K562 (cell line): ENCODE results near the gene C1QTNF12. TPM values are rescaled to one million over a fixed set of nuclear protein-coding genes. Genes with fewer than 3 reads are reported as not detected.

Source experiments
- ATAC-seq: fragments of 200-7000 bp; cut with Tn5 transposase; 3 replicates; pipeline ENCODE4 v1.9.1; 2020; ENCODE audit warnings: moderate library complexity
- BruUV-seq: library from RNA; stranded (reverse); fragments of 400-500 nt; replicated peaks from 2 replicates; lab custom pipeline; 2021; lab: Mats Ljungman, UMichigan
- CTCF ChIA-PET: fragments of 300-600 bp; formaldehyde crosslinking; extraction: SDS; loops from one replicate; lab custom pipeline; 2021; ENCODE audit warnings: low intra/inter-chr PET ratio; lab: Yijun Ruan, JAX
- POLR2A ChIA-PET: fragments of 300-600, 350-650 bp; sonication (Branson Sonifier 250); formaldehyde crosslinking; extraction: SDS; loops from one replicate; lab custom pipeline; 2021; ENCODE audit warnings: antibody characterized with exemption, inconsistent platforms; lab: Yijun Ruan, JAX
- DNase-seq, 4 experiments: peaks; one replicate each; pipeline versions ENCODE4 v3.0.0 to v3.0.0-alpha.2; 2011 to 2018; ENCODE audit warnings: low spot score in 3 of 4, mixed read lengths in 3 of 4; ENCODE audit errors: extremely low read depth in 1 of 4
- FAIRE-seq: peaks from 2 replicates; lab custom pipeline; 2011; peaks lifted over from hg19 to GRCh38; lab: Jason Lieb, UNC
- H2AFZ ChIP-seq: 2 replicates; pipeline ENCODE4 v1.6.0; 2011; ENCODE audit warnings: low read depth, low read length, control low read depth, inconsistent platforms
- H3K27ac ChIP-seq: fragments of 200-600 bp; 3 replicates; pipeline ENCODE4 v1.8.0; 2011; ENCODE audit warnings: low read depth, mild to moderate bottlenecking, control low read depth, inconsistent platforms, low read length, moderate library complexity, mixed read lengths; ENCODE audit errors: extremely low read depth
- H3K27me3 ChIP-seq, 2 experiments: fragments of 300-600 bp in 1 of 2; 2 replicates in 1 of 2; 3 replicates in 1 of 2; pipeline versions ENCODE4 v1.6.0 to v1.8.0; 2011; ENCODE audit warnings: inconsistent platforms in 2 of 2, low read length in 2 of 2, mild to moderate bottlenecking in 1 of 2, mixed read lengths in 1 of 2, moderate library complexity in 1 of 2; ENCODE audit not compliant: control insufficient read depth in 2 of 2, insufficient read depth in 2 of 2
- H3K36me3 ChIP-seq: fragments of 300-600 bp; 3 replicates; pipeline ENCODE4 v1.8.0; 2011; ENCODE audit warnings: mild to moderate bottlenecking, low read length, inconsistent platforms; ENCODE audit not compliant: control insufficient read depth, insufficient read depth
- H3K4me1 ChIP-seq, 2 experiments: fragments of 200-600 bp in 1 of 2; replicated peaks in 1 of 2; 2 replicates in 1 of 2; 3 replicates in 1 of 2; pipeline versions ENCODE4 v1.5.1 to v1.8.0; 2011; ENCODE audit warnings: inconsistent platforms in 2 of 2, low read length in 2 of 2, mild to moderate bottlenecking in 1 of 2, mixed read lengths in 1 of 2, moderate library complexity in 1 of 2; ENCODE audit not compliant: control insufficient read depth in 2 of 2, insufficient read depth in 2 of 2
- H3K4me2 ChIP-seq: 2 replicates; pipeline ENCODE4 v1.6.1; 2011; ENCODE audit warnings: low read length, control low read depth, inconsistent platforms, mixed read lengths; ENCODE audit not compliant: insufficient read depth
- H3K4me3 ChIP-seq: fragments of 200-600 bp; sonication (generic), shearing (Covaris generic); 2 replicates; pipeline ENCODE4 v1.5.1; 2016; ENCODE audit warnings: control low read depth, inconsistent platforms
- H3K79me2 ChIP-seq: fragments of 200-600 bp; 3 replicates; pipeline ENCODE4 v1.8.0; 2011; ENCODE audit warnings: low read length, inconsistent platforms; ENCODE audit not compliant: control insufficient read depth, insufficient read depth
- H3K9ac ChIP-seq, 2 experiments: 2 replicates each; pipeline versions ENCODE4 v1.6.0 to v1.6.1; 2011; ENCODE audit warnings: low read depth in 2 of 2, low read length in 2 of 2, control low read depth in 1 of 2, inconsistent platforms in 1 of 2, mild to moderate bottlenecking in 1 of 2, mixed read lengths in 1 of 2; ENCODE audit not compliant: insufficient read depth in 1 of 2
- H3K9me1 ChIP-seq: one replicate; pipeline ENCODE4 v1.6.0; 2011; ENCODE audit warnings: inconsistent platforms, mild to moderate bottlenecking, low read length, moderate library complexity; ENCODE audit not compliant: control insufficient read depth, insufficient read depth
- H3K9me3 ChIP-seq: replicated peaks from 2 replicates; pipeline ENCODE4 v1.5.1; 2011; ENCODE audit warnings: low read depth, low read length, inconsistent platforms; ENCODE audit not compliant: control insufficient read depth, insufficient read depth
- H4K20me1 ChIP-seq: replicated peaks from 2 replicates; pipeline ENCODE4 v1.6.1; 2011; ENCODE audit warnings: low read length, inconsistent platforms, mixed read lengths; ENCODE audit not compliant: control insufficient read depth, insufficient read depth
- ARID2 ChIP-seq: fragments of 450-650 bp; IDR thresholded peaks from 2 replicates; pipeline ENCODE4 v1.6.1; 2017; ENCODE audit warnings: antibody characterized with exemption, mild to moderate bottlenecking
- CXXC5 ChIP-seq: fragments of 250-450 bp; sonication (Bioruptor Pico); IDR thresholded peaks from 2 replicates; pipeline ENCODE4 v1.8.0; 2022; ENCODE audit warnings: inconsistent platforms, mild to moderate bottlenecking, moderate library complexity
- POLR2B ChIP-seq: fragments of 450-650 bp; IDR thresholded peaks from 2 replicates; pipeline ENCODE4 v1.6.1; 2018; ENCODE audit warnings: low read depth; ENCODE audit not compliant: partially characterized antibody
- POLR3G ChIP-seq: IDR thresholded peaks from 2 replicates; pipeline ENCODE4 v1.6.1; 2011; ENCODE audit not compliant: insufficient read length, insufficient replicate concordance; ENCODE audit errors: extremely low read depth
- TARDBP ChIP-seq: fragments of 450-650 bp; IDR thresholded peaks from 2 replicates; pipeline ENCODE4 v1.6.1; 2016
- ZFP36 ChIP-seq: fragments of 150-350 bp; IDR thresholded peaks from 2 replicates; pipeline ENCODE4 v1.6.1; 2018; ENCODE audit warnings: low read length, low read depth; ENCODE audit not compliant: partially characterized antibody
- ZKSCAN8 ChIP-seq: fragments of 200-800 bp; sonication (Bioruptor generic); IDR thresholded peaks from 2 replicates; pipeline ENCODE4 v1.6.1; 2016; ENCODE audit warnings: missing genetic modification characterization, missing compliant biosample characterization
- WGBS: fragments of 100-300 bp; shearing (Covaris generic); methylation state at CpG from one replicate; pipeline ENCODE4 v1.1.6; 2016; ENCODE audit warnings: low coverage, mixed read lengths; ENCODE audit not compliant: insufficient coverage; ENCODE audit errors: missing lambda C conversion rate; 5-methylcytosine and 5-hydroxymethylcytosine counted together
- in situ Hi-C: fragments of 300-500 bp; cut with MboI; formaldehyde crosslinking; loops from 4 replicates; pipeline ENCODE4 v1.15.0; 2018; ENCODE audit warnings: inconsistent platforms, mixed read lengths
- intact Hi-C: fragments of 100-400 bp; cut with micrococcal nuclease; formaldehyde crosslinking; loops from 2 replicates; pipeline ENCODE4 v1.14.2; 2022
- polyA plus RNA-seq, 8 experiments: library from polyadenylated mRNA; depleted of rRNA in 4 of 8; stranded (reverse) in 5 of 8; unstranded in 3 of 8; fragments of >200 nt; fragmentation: Nextera tagmentation in 2 of 8; fragmentation: Illumina TruSeq in 1 of 8; extraction: Ambion mirVana in 2 of 8; extraction: Trizol in 1 of 8; gene quantifications; 2 replicates each; pipeline versions ENCODE4 v1.2.1 to v1.2.3, GENCODE V29; 2011 to 2014; ENCODE audit warnings: inconsistent platforms in 1 of 8, missing spikeins in 1 of 8
- total RNA-seq, 7 experiments: library from RNA; depleted of rRNA in 6 of 7; stranded (reverse); fragments of >200 nt in 6 of 7; fragmentation: Illumina TruSeq in 2 of 7; extraction: Trizol in 2 of 7; gene quantifications; 2 replicates each; pipeline versions ENCODE4 v1.2.1 to v1.2.3, GENCODE V29; 2011 to 2021; ENCODE audit warnings: low replicate concordance in 1 of 7
- TF ChIP-seq, protein P1 (sequence below): fragments of 200-800 bp; sonication (Bioruptor generic); IDR thresholded peaks from 2 replicates; pipeline ENCODE4 v1.6.1; 2016; ENCODE audit warnings: missing genetic modification characterization, missing compliant biosample characterization
- TF ChIP-seq, protein P2 (sequence below): fragments of 450-650 bp; formaldehyde crosslinking; IDR thresholded peaks from 2 replicates; pipeline ENCODE4 v1.4.0; 2020; ENCODE audit warnings: mild to moderate bottlenecking, moderate library complexity
- TF ChIP-seq, protein P3 (sequence below), 3 experiments: IDR thresholded peaks in 2 of 3; conservative IDR thresholded peaks in 1 of 3; 2 replicates each; pipeline ENCODE4 v1.5.1; 2011 to 2012; ENCODE audit warnings: low read length in 3 of 3, mild to moderate bottlenecking in 3 of 3, control low read depth in 2 of 3, improper control_type of control experiment in 1 of 3, inconsistent platforms in 1 of 3, low read depth in 1 of 3, mixed read lengths in 1 of 3, moderate library complexity in 1 of 3; ENCODE audit not compliant: insufficient read depth in 2 of 3
- TF ChIP-seq, protein P4 (sequence below), 2 experiments: IDR thresholded peaks; 2 replicates each; pipeline ENCODE4 v1.6.1; 2011; ENCODE audit warnings: borderline replicate concordance in 1 of 2, control low read depth in 1 of 2, low read depth in 1 of 2, low read length in 1 of 2, mild to moderate bottlenecking in 1 of 2, mixed read lengths in 1 of 2, moderate library complexity in 1 of 2; ENCODE audit not compliant: insufficient read depth in 1 of 2, insufficient read length in 1 of 2, poor library complexity in 1 of 2, severe bottlenecking in 1 of 2; ENCODE audit errors: extremely low read depth in 1 of 2

The C1QTNF12 gene
- total and polyA plus RNA-seq, 9 of the 15 experiments (the other 6 are each of a cell fraction or from before 2014, with no cell fraction given): 0.11 to 4.3 (median 0.93) TPM; not detected in 3

DNA sequence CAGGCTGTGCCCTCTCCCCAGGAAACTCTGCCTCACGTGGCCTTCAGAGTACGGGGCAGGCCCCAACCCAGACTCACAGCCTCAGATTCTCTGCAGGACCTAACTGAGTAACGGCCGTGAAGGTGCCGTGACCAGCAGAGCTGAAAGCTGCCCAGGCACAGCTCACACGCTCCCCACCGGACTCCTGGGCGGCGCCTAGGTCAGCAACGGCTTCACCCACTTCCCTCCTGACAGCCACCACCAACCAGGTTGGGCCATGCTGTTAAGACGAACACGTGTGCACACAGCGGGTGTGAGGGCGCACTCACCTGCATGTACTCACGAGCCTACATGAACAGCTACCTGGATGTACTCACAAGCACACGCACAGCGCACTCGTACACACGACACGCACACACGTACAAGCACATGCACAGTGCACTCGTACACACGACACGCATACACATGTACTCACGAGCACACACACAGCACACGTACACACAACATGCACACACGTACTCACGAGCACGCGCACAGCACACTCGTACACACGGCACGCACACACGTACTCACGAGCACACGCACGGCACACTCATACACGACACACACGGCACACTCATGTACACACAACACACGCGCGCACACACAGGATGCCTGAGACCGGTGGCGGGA, 23.8 kb downstream of the C1QTNF12 start:
- Histone ChIP-seq H3K9ac (peak overlapping the region in 1 of 2 experiments; percentile 18; a peak in 1 of 4 replicates), H3K27ac (no peak overlapping the region; the same call in 2 of the 3 replicates), H3K36me3 (peaks cover 97% of the 10 kb centered on the region; the same call in 2 of the 3 replicates), H4K20me1 (peaks cover 9% of the 10 kb centered on the region; the same call in 1 of the 2 replicates), H3K9me3 (no peaks in the 10 kb centered on the region), H3K79me2 (peaks cover 37% of the 10 kb centered on the region), H3K9me1 (no peaks in the 10 kb centered on the region), H2AFZ (no peak overlapping the region), H3K4me2 (no peak overlapping the region), H3K27me3 (no peaks in the 10 kb centered on the region), H3K4me1 (peaks cover 0 to 61% of the 10 kb centered on the region in 2 experiments; a peak in 1 of 5 replicates), H3K4me3 (no peak overlapping the region)
- intact Hi-C loops: no loop called here
- BruUV-seq: no TSS peak
- FAIRE-seq (peak; percentile 48), DNase-seq (no peak), ATAC-seq (no peak; the same call in 2 of the 3 replicates)
- in situ Hi-C loops: no loop called here
- 94% methylated on average over 38 of the region's 44 CpGs for WGBS
- CTCF ChIA-PET: no interaction called here
- POLR2A ChIA-PET: interaction anchor here (0.8 to 1.0 kb wide), 2 partner anchors 18 to 39 kb away, joined by 4 read pairs; no protein-coding TSS in a partner anchor
- TF ChIP-seq, protein P1, sequence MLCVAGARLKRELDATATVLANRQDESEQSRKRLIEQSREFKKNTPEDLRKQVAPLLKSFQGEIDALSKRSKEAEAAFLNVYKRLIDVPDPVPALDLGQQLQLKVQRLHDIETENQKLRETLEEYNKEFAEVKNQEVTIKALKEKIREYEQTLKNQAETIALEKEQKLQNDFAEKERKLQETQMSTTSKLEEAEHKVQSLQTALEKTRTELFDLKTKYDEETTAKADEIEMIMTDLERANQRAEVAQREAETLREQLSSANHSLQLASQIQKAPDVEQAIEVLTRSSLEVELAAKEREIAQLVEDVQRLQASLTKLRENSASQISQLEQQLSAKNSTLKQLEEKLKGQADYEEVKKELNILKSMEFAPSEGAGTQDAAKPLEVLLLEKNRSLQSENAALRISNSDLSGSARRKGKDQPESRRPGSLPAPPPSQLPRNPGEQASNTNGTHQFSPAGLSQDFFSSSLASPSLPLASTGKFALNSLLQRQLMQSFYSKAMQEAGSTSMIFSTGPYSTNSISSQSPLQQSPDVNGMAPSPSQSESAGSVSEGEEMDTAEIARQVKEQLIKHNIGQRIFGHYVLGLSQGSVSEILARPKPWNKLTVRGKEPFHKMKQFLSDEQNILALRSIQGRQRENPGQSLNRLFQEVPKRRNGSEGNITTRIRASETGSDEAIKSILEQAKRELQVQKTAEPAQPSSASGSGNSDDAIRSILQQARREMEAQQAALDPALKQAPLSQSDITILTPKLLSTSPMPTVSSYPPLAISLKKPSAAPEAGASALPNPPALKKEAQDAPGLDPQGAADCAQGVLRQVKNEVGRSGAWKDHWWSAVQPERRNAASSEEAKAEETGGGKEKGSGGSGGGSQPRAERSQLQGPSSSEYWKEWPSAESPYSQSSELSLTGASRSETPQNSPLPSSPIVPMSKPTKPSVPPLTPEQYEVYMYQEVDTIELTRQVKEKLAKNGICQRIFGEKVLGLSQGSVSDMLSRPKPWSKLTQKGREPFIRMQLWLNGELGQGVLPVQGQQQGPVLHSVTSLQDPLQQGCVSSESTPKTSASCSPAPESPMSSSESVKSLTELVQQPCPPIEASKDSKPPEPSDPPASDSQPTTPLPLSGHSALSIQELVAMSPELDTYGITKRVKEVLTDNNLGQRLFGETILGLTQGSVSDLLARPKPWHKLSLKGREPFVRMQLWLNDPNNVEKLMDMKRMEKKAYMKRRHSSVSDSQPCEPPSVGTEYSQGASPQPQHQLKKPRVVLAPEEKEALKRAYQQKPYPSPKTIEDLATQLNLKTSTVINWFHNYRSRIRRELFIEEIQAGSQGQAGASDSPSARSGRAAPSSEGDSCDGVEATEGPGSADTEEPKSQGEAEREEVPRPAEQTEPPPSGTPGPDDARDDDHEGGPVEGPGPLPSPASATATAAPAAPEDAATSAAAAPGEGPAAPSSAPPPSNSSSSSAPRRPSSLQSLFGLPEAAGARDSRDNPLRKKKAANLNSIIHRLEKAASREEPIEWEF (CRISPR knock-in tag): no peak
- TF ChIP-seq, protein P2, sequence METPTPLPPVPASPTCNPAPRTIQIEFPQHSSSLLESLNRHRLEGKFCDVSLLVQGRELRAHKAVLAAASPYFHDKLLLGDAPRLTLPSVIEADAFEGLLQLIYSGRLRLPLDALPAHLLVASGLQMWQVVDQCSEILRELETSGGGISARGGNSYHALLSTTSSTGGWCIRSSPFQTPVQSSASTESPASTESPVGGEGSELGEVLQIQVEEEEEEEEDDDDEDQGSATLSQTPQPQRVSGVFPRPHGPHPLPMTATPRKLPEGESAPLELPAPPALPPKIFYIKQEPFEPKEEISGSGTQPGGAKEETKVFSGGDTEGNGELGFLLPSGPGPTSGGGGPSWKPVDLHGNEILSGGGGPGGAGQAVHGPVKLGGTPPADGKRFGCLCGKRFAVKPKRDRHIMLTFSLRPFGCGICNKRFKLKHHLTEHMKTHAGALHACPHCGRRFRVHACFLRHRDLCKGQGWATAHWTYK: no peak
- TF ChIP-seq, protein P3, sequence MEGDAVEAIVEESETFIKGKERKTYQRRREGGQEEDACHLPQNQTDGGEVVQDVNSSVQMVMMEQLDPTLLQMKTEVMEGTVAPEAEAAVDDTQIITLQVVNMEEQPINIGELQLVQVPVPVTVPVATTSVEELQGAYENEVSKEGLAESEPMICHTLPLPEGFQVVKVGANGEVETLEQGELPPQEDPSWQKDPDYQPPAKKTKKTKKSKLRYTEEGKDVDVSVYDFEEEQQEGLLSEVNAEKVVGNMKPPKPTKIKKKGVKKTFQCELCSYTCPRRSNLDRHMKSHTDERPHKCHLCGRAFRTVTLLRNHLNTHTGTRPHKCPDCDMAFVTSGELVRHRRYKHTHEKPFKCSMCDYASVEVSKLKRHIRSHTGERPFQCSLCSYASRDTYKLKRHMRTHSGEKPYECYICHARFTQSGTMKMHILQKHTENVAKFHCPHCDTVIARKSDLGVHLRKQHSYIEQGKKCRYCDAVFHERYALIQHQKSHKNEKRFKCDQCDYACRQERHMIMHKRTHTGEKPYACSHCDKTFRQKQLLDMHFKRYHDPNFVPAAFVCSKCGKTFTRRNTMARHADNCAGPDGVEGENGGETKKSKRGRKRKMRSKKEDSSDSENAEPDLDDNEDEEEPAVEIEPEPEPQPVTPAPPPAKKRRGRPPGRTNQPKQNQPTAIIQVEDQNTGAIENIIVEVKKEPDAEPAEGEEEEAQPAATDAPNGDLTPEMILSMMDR (IDR thresholded peaks at IDR 0.05 in 2 of 3, conservative IDR thresholded peaks at IDR 0.05 in 1 of 3; ENCODE audit: insufficient read depth in 2 of 3, low read depth in 1 of 3, low read length in 3 of 3): no peak
- no peak for TF ChIP-seq POLR3G
- TF ChIP-seq, protein P4, sequence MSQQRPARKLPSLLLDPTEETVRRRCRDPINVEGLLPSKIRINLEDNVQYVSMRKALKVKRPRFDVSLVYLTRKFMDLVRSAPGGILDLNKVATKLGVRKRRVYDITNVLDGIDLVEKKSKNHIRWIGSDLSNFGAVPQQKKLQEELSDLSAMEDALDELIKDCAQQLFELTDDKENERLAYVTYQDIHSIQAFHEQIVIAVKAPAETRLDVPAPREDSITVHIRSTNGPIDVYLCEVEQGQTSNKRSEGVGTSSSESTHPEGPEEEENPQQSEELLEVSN (IDR thresholded peaks at IDR 0.05; ENCODE audit: borderline replicate concordance in 1 of 2, extremely low read depth in 1 of 2, insufficient read depth in 1 of 2, insufficient read length in 1 of 2, low read depth in 1 of 2, low read length in 1 of 2, poor library complexity in 1 of 2, severe bottlenecking in 1 of 2): no peak
- no peak for TF ChIP-seq CXXC5 (CRISPR knock-in tag)
- TF ChIP-seq ZFP36: no peak
- TF ChIP-seq ARID2: peak; percentile 37; the same call in 1 of the 2 replicates
- TF ChIP-seq ZKSCAN8 (CRISPR knock-in tag): no peak
- peak; percentile 94 for TF ChIP-seq TARDBP
- TF ChIP-seq POLR2B: peak; percentile 24
